ENCODE measurements around the gene ZNF366.

DNA sequence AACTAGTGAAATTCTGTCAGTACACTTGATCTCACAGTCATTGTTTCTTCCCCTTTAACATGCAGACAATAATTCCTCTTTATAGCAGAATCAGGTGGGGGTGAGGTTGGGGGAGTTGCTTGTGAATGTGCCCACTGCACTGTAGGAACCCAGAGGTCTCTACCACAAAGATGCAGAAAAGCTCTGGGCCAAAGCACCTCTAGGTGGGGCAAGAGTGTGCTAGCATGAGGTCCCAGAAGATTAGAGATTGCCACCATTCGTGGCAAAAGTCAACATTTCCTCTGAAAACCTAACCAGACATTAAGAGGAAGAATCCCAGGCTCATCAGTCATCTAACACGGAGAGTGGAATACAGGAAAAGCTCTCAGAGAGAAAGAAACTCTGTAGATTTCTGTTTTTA is 112.5 kb downstream of the ZNF366 start:
- TF ChIP-seq POLR2AphosphoS5 (IDR thresholded peaks at IDR 0.05; ENCODE audit: low read depth, low read length), result no peak
- TF ChIP-seq POLR2A (IDR thresholded peaks at IDR 0.05; ENCODE audit: low read depth, low read length), result no peak
- no peak for TF ChIP-seq SPI1 (IDR thresholded peaks at IDR 0.05; ENCODE audit: low read depth, low read length)
